ENCODE measurements around the gene PIK3R1.

Gene PIK3R1

DNA sequence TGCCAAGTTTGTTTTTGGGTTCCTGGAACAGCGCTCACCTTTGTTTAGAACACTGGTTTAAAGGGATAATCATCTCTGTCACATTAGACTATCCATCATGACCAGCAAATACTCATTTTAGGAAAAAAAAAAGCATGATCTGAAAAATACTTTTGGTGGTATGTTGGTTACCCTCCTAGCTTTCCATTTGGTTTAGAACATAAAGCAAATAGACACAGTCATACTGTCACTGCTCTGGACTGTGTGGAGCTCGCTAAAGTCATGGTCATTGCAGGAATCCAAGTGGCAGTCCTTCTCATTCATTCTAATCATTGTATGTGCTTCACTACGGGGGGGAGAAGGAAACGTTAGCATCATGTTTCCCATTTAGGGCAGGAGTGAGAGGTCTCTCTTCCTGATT is 83.5 kb downstream of the PIK3R1 start:
- DNase-seq = no peak

GRCh38 chr5:68299575-68299974 is 84.0 kb downstream of the PIK3R1 start:
- no peak for DNase-seq

DNA sequence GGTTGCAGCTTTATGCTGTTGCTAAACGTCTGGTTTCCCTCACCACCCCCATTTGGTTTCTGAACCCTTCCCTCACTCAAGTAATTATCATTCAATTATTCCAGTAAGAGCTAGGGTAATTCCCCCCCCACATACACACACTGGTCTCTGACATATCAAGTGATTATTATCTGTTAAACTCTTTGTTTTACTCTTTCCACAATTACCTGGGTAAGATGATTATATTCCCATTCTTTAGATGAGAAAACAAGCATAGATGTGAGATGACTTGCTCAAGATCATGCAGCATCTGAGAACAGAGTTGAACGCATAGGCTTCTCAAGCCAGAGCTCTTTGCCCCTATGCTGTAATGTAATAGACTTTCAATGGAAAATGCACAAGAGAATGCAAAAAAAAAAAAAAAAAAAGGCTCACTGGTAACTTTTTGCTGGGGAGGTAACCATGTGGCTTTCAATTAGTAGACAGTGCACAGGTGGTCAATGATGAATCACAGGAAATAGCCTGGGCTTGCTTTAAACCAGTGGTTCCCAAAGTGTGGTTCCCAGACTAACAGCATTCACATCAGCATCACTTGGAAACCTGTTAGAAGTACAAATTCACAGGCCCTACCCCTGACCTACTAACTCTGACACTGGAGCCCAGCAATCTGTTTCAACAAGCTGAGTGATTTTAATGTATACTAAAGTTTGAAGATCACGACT is 87.6 kb downstream of the PIK3R1 start:
- no peak for DNase-seq

GRCh38 chr5:68303754-68304420 is 88.3 kb downstream of the PIK3R1 start:
- DNase-seq = no peak

GRCh38 chr5:68304421-68305052 is 89.0 kb downstream of the PIK3R1 start:
- no peak for DNase-seq

DNA sequence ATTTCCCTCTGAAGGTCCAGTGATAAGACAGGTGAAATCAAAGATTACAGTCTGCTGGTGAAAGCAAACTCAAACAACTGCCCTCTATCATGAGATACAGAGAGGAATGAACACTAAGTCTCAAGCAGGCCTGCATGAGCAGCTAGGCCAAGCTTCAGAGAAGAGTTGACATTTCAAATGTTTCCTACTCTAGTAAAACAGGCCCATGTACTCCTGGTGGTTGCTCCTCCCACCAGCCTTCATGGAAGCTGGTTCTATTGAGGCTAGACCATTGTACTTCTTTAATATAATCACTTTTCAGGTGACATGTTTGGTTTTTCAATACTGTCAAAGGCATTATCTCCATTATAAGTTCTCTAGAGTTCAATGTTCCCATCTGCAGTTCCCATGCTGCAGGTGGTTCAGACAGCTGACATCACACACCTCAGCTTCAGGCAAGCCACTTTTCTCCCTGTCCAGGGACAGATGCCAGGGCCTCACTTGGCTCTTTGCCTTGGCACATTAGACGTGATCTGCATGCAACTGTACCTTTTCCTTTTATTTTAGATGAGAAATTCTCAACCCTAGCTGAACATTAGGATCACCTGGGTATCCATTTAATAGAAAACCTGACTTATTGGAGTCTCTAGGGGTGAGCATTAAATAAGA is 89.8 kb downstream of the PIK3R1 start:
- DNase-seq = no peak

DNA sequence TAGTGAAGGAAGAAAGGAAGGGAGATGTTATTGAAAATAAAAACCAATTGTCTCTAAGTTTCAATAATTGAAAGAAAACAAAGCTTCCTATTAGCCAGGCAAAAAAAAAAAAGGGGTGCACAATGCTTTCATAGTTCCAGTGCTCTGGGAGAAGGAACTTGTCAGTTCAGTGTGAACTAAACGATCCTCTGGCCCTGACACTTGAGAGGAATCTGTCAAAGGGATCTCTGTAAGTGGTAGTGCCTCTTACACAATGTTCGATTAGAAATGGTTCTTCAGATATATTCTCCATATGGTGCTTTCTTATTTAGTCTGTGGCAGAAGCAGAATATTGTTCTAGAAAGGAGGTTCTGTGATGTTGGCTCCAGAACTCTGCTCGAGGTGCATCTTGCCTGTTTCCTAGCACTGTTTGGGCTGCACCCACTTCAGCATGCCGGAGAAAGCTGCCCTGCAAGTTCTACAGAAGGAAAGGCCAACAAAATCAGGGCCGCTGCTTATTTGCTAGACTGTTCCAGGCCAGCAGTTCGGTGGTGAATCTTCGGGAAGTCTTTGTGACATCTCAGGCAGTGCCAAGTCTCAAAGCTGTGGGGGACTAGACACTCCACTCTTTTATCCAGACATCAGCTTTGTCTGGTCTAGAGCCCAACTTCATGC is 90.9 kb downstream of the PIK3R1 start:
- DNase-seq = no peak

- DNase-seq = no peak
These were observed 97.8 kb downstream of the PIK3R1 start for GRCh38 chr5:68313336-68313735.

DNA sequence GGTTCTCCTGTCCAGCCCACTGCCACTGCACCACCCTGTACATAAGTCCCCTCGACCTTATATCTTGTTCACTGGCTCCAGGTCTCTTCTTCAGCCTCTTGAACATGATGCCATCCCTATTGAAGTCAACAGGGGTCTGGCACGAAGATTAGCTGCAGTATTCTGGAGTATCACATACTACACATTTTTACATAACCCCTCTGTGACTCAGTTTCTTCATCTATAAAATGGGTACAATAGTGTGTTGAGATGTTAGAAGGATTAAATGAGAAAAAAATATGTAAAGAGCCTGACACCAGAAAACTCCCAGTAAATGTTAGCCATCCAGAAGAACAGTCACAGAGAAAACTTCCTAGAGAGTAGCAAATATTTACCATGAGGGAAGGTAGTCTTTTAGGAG is 98.9 kb downstream of the PIK3R1 start:
- DNase-seq = no peak

- no peak for DNase-seq
These were observed 100.2 kb downstream of the PIK3R1 start for GRCh38 chr5:68315679-68316271.

DNA sequence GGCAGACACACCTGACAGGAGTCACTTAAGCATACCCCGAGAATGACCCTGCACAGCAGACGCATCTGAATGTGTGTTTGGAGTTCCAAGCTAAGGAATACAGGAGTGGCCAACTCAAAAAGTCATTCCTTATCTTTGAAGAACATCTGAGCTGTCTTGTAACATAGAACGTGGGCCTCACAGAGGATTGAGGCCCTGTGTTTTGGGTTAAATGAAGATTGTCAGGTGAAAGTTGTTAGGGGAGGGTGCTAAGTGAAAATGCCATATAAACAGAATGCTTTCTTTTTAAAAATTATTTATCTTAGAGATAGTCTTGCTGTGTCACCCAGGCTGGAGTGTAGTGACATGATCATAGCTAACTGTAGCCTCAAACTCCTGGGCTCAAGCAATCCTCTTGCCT is 100.9 kb downstream of the PIK3R1 start:
- no peak for DNase-seq

- no peak for DNase-seq
These were observed 102.1 kb downstream of the PIK3R1 start for GRCh38 chr5:68317646-68318045.

DNA sequence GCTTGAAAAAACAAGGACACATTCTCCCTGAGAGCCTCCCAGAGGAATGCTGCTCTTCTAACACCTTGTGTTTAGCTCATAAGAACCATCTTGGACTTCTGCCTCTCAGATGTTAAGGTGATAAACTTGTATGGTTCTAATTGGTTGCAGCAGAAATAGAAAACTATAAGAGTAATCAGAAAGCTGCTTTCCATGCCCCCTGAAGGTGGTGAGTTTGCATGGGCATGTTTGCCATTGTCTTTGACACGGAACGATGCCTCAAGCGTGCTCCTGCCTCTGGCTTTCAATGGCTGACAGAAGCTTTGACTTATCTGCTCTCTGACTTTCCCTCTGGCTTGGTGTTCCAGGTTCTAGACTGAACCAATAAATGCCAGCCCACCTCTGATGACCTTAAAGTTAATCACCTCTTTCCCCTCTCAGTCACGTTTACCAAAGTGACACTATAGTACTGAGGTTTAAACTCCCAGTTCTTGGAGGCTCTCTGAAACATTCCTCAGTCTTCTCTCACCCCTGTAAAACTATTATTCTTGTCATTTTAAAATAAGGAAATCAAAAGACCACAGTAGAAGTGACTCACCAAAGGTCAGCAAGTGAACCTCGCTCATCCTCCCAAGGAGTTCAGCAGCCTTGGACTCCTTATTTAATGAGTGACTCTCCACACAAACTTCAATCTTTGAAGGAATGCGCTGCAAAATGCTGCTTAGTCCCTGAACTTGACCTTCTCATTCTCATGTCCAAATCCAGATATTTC is 103.6 kb downstream of the PIK3R1 start:
- no peak for DNase-seq

DNA sequence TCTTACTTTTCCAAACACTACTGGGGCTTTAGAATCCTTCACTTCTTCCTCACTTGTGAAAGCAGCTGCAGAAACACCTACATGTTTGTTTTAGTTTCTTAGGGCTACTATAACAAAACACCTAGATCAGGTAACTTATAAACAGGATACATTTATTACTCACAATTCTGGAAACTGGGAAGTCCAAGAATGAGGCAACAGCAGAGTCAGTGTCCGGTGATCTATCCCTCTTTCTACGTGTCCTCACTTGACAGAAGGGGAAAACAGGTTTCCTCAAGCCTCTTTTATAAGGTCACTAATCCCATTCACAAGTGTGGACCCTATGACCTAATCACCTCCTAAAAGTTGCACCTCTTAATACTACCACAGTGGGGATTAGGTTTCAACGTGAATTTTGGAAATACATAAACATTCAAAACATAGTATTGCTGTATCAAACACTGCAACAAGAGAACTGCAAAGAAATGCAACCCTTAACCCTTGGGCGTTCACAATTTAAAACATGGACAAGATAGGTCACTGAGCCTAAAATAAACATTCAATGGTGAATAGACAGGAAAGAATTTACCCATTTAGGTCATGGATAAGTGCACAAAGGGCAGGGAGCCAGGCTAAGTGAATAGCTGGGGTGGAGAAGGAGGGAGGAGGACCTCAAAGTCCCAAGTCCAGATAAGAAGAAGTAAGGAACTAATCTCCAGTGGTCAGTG is 104.3 kb downstream of the PIK3R1 start:
- DNase-seq = no peak

- no peak for DNase-seq
These were observed 104.9 kb downstream of the PIK3R1 start for GRCh38 chr5:68320413-68320986.

DNA sequence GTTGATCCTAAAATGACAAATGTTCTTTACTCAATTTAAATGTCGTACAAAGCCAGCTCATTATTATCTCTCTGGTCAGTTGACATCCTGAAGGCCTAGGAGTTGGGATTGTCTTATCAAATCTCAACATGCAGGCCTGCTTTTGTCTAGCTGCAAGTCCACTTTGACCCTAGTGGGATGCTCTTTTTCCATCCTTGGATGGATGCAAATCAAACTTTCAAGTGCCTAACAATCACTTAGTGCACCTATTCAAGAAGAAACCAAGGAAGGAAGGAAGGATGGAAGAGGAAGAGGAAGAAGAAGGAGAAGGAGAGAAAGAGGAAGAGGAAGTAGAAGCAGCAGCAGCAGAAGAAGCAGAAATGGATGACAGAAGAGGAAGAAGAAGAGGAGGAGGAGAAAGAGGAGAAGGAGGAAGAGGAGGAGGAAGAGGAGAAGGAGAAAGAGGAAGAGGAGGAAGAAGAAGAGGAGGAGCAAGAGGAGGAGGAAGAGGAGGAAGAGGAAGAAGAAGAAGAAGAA is 109.6 kb downstream of the PIK3R1 start:
- DNase-seq = no peak

DNA sequence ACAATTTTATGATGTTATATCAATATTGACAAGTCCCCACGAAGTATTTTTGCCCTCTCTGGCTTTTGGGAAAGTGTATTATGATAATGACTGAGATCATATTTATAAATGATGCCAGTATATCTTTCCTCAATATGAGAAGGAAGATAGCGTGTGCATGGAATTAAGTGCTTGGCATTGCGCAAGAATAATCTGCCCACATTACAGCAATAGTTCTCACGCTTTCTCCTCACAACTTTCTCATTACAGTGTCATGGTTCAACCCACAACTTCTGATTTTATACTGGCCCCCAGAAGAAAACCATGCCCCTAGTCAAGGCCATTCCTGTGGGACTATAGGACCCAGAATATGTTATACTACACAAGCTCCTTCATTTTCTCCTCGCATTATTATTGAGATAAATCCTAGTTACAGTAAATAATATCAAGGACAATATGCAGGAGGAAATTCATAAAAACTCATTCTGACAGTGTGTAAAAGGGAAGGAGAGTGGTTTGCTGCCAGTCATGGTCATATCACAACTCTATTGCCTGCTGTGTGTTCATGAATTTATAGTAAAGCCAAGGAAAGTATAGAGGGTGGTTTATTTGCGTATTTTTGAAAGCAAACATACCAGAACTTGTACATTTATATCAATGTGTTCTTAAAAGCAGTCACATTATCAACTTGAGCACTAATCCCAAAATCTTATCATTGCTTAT is 114.1 kb downstream of the PIK3R1 start:
- no peak for DNase-seq

GRCh38 chr5:68330574-68330973 is 115.0 kb downstream of the PIK3R1 start:
- DNase-seq = no peak

GRCh38 chr5:68331192-68332079 is 115.9 kb downstream of the PIK3R1 start:
- no peak for DNase-seq
